HFF-Myc (cell line): ENCODE results near the gene IMPG2.

ENCODE experiments used
- DNase-seq: peaks from one replicate; pipeline ENCODE4 v3.0.0-alpha.2; 2011; ENCODE audit warnings: low read depth; ENCODE audit errors: extremely low read depth
- H3K4me3 ChIP-seq: replicated peaks from 2 replicates; pipeline ENCODE4 v1.5.1; 2011; ENCODE audit warnings: low read depth, mild to moderate bottlenecking, control low read depth, low read length
- TF ChIP-seq, protein P1 (sequence below): IDR thresholded peaks from 2 replicates; pipeline ENCODE4 v1.5.1; 2012; ENCODE audit warnings: mild to moderate bottlenecking, low read depth, low read length, control low read depth; ENCODE audit errors: missing control alignments

The IMPG2 gene

DNA sequence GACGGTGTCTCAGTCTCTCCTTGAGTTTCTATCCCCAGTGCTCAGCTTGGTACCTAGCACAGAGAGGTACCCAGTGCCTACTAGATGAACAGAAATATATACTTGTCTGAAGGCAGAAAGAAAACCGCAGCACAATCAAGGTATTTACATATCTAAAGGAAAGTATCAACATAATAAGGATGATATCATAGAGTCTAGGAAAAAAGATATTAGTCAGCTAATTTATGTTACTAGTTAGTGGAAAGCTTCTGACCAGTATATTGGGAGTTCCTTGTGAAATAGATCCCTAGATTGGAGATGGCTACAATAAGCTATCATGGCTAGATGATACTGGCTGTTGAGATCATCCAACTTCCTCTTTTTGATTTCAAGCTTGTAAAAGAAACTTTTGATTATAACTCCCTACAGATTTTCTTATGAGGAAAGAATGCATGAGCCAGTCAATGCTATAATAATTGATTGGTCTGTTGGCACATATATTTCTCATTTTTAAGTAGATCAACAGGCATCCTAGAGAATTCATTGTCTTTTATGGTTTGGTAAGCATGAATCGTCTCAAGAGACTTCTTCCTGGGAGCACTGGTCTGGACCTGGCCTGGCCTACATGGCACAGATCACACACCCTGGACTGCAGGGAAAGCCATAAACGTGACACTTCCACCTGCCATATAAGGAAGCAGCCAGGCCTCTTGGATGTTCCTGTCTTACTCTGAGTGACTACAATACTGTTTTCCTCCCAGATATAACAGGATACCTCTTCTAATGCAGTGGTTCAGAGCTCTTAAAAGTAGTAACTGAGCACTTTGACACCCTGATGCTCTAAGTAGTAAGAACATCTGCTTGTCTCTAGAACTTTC lies 60.7 kb downstream of the IMPG2 start:
- TF ChIP-seq, protein P1, sequence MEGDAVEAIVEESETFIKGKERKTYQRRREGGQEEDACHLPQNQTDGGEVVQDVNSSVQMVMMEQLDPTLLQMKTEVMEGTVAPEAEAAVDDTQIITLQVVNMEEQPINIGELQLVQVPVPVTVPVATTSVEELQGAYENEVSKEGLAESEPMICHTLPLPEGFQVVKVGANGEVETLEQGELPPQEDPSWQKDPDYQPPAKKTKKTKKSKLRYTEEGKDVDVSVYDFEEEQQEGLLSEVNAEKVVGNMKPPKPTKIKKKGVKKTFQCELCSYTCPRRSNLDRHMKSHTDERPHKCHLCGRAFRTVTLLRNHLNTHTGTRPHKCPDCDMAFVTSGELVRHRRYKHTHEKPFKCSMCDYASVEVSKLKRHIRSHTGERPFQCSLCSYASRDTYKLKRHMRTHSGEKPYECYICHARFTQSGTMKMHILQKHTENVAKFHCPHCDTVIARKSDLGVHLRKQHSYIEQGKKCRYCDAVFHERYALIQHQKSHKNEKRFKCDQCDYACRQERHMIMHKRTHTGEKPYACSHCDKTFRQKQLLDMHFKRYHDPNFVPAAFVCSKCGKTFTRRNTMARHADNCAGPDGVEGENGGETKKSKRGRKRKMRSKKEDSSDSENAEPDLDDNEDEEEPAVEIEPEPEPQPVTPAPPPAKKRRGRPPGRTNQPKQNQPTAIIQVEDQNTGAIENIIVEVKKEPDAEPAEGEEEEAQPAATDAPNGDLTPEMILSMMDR: no peak
- DNase-seq: no peak
- no peak overlapping the region for H3K4me3 ChIP-seq

DNA sequence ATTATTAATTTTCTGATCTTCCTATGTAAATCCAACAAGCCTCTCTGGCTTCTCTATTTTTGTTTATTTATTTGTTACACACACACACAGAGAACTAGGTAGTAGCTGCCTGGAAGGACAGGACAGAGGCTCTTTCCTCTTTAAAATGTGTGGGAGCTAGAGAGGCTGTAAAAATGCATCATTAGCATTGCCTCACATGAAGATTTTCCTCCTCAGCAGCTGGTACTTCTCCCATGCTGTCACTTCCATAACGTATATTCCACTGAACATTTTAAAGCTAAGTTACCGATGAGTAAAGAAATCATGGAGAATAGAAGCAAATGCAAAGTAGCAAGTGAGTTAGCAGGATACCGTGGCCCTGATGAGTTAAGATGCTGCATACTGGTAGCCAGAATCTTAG lies 63.9 kb downstream of the IMPG2 start:
- no peak for DNase-seq
- no peak overlapping the region for H3K4me3 ChIP-seq
- TF ChIP-seq, protein P1: no peak

GRCh38 chr3:101255441-101255840 lies 64.9 kb downstream of the IMPG2 start:
- no peak overlapping the region for H3K4me3 ChIP-seq
- no peak for DNase-seq
- TF ChIP-seq, protein P1: no peak

- H3K4me3 ChIP-seq: no peak overlapping the region
- TF ChIP-seq, protein P1: no peak
- no peak for DNase-seq
Observed at GRCh38 chr3:101253396-101253795, 67.0 kb downstream of the IMPG2 start.

DNA sequence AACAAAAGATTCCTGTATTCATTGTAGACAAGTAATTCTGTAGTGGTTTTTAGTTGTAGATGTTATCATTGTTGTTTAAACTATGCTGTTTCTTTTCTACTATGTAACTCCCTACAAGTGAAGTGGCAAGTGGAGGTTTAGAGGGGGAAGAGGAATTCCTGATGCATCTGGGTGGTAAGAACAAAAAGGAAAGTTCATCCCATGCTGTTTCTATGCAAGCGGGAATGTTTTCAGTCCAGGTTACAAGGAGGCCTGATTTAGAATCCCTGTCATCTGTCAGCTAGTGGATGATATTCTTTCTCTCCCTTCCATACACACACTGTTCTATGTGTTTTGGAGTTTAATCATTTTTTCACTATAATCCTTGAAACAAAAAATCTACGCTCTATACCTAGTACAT lies 67.4 kb downstream of the IMPG2 start:
- TF ChIP-seq, protein P1: no peak
- no peak overlapping the region for H3K4me3 ChIP-seq
- DNase-seq: no peak

DNA sequence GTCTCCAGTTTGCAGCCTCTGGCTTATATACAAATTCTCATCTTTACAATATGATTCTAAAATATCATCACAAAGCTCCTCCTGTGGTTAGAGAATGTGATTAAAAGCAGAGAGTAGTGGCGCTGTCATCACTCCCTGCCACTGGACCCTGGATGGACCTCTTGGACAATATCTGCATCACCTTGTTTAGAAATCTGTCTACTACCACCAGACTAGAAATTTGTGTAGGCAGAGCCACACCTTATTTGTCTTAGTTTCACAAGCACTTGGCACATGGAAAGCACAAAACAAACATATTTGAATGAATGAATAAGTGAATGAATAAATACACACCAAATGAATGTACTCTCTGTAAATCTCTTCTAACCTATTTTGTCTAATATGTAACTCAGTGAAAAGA lies 68.1 kb downstream of the IMPG2 start:
- no peak overlapping the region for H3K4me3 ChIP-seq
- TF ChIP-seq, protein P1: no peak
- no peak for DNase-seq
